ENCODE results near the gene FUBP3. TPM values are rescaled to one million over a fixed set of nuclear protein-coding genes. Genes with fewer than 3 reads are reported as not detected.

The FUBP3 gene
- total RNA-seq, 1 experiment from 2014 or later, result 73.7 TPM

DNA sequence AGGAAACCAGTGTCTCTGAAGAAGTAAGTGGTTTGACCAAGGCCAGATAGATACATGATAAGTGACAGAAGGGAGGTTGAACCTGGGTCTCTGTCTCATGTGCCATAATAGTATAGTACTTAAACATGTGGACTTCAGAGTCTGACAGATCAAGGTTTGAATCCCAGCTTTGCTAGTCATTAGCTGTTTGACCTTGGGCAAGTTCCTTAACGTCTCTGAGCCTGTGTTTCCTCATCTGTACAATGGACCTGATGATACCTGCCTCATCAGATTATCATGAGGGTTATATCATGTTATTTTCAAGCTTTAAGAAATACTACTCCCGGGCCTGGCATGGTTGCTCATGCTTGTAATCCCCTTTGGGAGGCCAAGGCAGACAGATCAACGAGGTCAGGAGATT, 24.9 kb downstream of the FUBP3 start:
- intact Hi-C loops (cut with micrococcal nuclease), result no loop called here
- ATAC-seq (no peak), DNase-seq (ENCODE audit: low read depth, low spot score) (no peak)
- TF ChIP-seq CEBPB (IDR thresholded peaks at IDR 0.05; ENCODE audit: low read depth) (no peak), FOSL1 (IDR thresholded peaks at IDR 0.05; ENCODE audit: low read depth) (no peak), JUND (IDR thresholded peaks at IDR 0.05) (no peak), EGR1 (IDR thresholded peaks at IDR 0.05; ENCODE audit: low read depth) (no peak), POLR2A (IDR thresholded peaks at IDR 0.05; ENCODE audit: borderline replicate concordance, extremely low read depth, insufficient read depth, insufficient read length) (no peak), ZFX (IDR thresholded peaks at IDR 0.05) (no peak)
- TF ChIP-seq, protein P1, sequence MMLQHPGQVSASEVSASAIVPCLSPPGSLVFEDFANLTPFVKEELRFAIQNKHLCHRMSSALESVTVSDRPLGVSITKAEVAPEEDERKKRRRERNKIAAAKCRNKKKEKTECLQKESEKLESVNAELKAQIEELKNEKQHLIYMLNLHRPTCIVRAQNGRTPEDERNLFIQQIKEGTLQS (IDR thresholded peaks at IDR 0.05), result no peak
- Histone ChIP-seq H3K4me3 (replicated peaks in 1 of 2; ENCODE audit: low read depth in 1 of 2, low read length in 2 of 2) (no peak overlapping the region), H3K27me3 (ENCODE audit: insufficient read depth, low read length) (no peaks in the 10 kb centered on the region), H2AFZ (ENCODE audit: low read depth, low read length, poor library complexity, severe bottlenecking) (no peak overlapping the region), H3K4me1 (ENCODE audit: control insufficient read depth in 1 of 2, insufficient read depth in 2 of 2, low read length in 2 of 2) (no peaks in the 10 kb centered on the region), H3K9ac (ENCODE audit: low read length) (no peak overlapping the region), H3K27ac (ENCODE audit: low read depth, low read length) (no peak overlapping the region), H3K36me3 (ENCODE audit: control insufficient read depth in 1 of 2, insufficient read depth in 2 of 2, low read length in 2 of 2) (peaks cover 11 to 40% of the 10 kb centered on the region in 2 experiments; a peak in 2 of 4 replicates), H3K9me2 (ENCODE audit: insufficient read depth) (no peaks in the 10 kb centered on the region), H4K20me1 (ENCODE audit: insufficient read depth) (no peaks in the 10 kb centered on the region), H3K4me2 (ENCODE audit: low read length) (no peak overlapping the region), H3K9me3 (ENCODE audit: control insufficient read depth in 1 of 2, insufficient read depth in 1 of 2, low read depth in 1 of 2, low read length in 2 of 2) (no peaks in the 10 kb centered on the region), H3K79me2 (ENCODE audit: insufficient read depth, low read length) (peaks cover 47% of the 10 kb centered on the region)
- BruUV-seq (replicated peaks), result no TSS peak
- ChIA-PET POLR2A (interaction anchor here (1.7 kb wide), 1 partner anchor 11 kb away, joined by 3 read pairs; no protein-coding TSS in a partner anchor), RAD21 (ENCODE audit: low non-redundant PET in 1 of 2, low total read pairs in 2 of 2, uncharacterized antibody in 2 of 2, unreplicated experiment in 2 of 2) (no interaction called here), CTCF (no interaction called here)

DNA sequence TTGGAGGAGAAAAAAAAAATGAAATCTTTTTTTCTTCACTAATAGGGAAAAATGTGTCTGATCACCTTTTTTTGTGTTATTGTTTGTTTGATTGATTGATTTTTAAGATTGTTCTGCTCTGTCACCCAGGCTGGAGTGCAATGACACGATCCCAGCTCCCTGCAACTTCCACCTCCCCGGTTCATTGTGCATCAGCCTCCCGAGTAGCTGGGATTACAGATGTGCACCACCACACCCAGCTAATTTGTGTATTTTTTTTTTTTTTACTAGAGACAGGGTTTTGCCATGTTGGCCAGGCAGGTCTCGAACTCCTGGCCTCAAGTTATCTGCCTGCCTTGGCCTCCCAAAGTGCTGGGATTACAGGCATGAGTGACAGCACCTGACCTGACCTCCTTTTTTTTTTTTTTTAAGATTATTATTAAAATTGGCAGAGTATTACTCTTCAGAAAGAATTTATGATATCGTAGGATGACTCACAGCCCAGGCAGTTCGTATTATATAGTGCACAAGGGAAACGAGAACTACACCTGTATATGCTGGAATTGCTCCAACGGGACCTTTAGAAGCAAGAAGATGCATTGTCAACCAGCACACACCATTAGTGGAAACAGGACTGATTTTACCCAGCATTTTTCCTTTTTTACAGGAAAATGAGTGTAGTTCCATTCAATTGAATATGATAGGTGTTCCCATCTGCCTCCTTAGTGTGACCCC, 27.7 kb downstream of the FUBP3 start:
- peaks cover 9 to 23% of the 10 kb centered on the region in 2 experiments; a peak in 2 of 4 replicates for H3K36me3 ChIP-seq (ENCODE audit: control insufficient read depth in 1 of 2, insufficient read depth in 2 of 2, low read length in 2 of 2)
- H3K4me1 ChIP-seq (ENCODE audit: control insufficient read depth in 1 of 2, insufficient read depth in 2 of 2, low read length in 2 of 2), result no peaks in the 10 kb centered on the region
- H3K4me2 ChIP-seq (ENCODE audit: low read length), result no peak overlapping the region
- POLR2A ChIA-PET, result no interaction called here
- intact Hi-C loops (cut with micrococcal nuclease), result no loop called here
- H3K79me2 ChIP-seq (ENCODE audit: insufficient read depth, low read length), result peaks cover 57% of the 10 kb centered on the region
- RAD21 ChIA-PET (ENCODE audit: low non-redundant PET in 1 of 2, low total read pairs in 2 of 2, uncharacterized antibody in 2 of 2, unreplicated experiment in 2 of 2), result no interaction called here
- H3K9me2 ChIP-seq (ENCODE audit: insufficient read depth), result no peaks in the 10 kb centered on the region
- H4K20me1 ChIP-seq (ENCODE audit: insufficient read depth), result no peaks in the 10 kb centered on the region
- H3K27me3 ChIP-seq (ENCODE audit: insufficient read depth, low read length), result no peaks in the 10 kb centered on the region
- no peak for ATAC-seq
- no peak for DNase-seq (ENCODE audit: low read depth, low spot score)
- H2AFZ ChIP-seq (ENCODE audit: low read depth, low read length, poor library complexity, severe bottlenecking), result no peak overlapping the region
- BruUV-seq (replicated peaks), result no TSS peak
- no peak overlapping the region for H3K4me3 ChIP-seq (replicated peaks in 1 of 2; ENCODE audit: low read depth in 1 of 2, low read length in 2 of 2)
- H3K9me3 ChIP-seq (ENCODE audit: control insufficient read depth in 1 of 2, insufficient read depth in 1 of 2, low read depth in 1 of 2, low read length in 2 of 2), result no peaks in the 10 kb centered on the region
- CTCF ChIA-PET, result no interaction called here
- H3K27ac ChIP-seq (ENCODE audit: low read depth, low read length), result no peak overlapping the region
- no peak overlapping the region for H3K9ac ChIP-seq (ENCODE audit: low read length)
- no peak for TF ChIP-seq ZFX (IDR thresholded peaks at IDR 0.05)
- TF ChIP-seq POLR2AphosphoS5 (IDR thresholded peaks at IDR 0.05; ENCODE audit: low read depth, low read length), result no peak
- no peak for TF ChIP-seq ZNF274 (IDR thresholded peaks at IDR 0.05; ENCODE audit: low read depth, low read length)
- TF ChIP-seq SP1 (IDR thresholded peaks at IDR 0.05; ENCODE audit: low read depth), result no peak
- TF ChIP-seq, protein P2, sequence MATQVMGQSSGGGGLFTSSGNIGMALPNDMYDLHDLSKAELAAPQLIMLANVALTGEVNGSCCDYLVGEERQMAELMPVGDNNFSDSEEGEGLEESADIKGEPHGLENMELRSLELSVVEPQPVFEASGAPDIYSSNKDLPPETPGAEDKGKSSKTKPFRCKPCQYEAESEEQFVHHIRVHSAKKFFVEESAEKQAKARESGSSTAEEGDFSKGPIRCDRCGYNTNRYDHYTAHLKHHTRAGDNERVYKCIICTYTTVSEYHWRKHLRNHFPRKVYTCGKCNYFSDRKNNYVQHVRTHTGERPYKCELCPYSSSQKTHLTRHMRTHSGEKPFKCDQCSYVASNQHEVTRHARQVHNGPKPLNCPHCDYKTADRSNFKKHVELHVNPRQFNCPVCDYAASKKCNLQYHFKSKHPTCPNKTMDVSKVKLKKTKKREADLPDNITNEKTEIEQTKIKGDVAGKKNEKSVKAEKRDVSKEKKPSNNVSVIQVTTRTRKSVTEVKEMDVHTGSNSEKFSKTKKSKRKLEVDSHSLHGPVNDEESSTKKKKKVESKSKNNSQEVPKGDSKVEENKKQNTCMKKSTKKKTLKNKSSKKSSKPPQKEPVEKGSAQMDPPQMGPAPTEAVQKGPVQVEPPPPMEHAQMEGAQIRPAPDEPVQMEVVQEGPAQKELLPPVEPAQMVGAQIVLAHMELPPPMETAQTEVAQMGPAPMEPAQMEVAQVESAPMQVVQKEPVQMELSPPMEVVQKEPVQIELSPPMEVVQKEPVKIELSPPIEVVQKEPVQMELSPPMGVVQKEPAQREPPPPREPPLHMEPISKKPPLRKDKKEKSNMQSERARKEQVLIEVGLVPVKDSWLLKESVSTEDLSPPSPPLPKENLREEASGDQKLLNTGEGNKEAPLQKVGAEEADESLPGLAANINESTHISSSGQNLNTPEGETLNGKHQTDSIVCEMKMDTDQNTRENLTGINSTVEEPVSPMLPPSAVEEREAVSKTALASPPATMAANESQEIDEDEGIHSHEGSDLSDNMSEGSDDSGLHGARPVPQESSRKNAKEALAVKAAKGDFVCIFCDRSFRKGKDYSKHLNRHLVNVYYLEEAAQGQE (IDR thresholded peaks at IDR 0.05; ENCODE audit: low read depth), result no peak
- no peak for TF ChIP-seq YY1 (IDR thresholded peaks at IDR 0.05; ENCODE audit: extremely low read depth, insufficient replicate concordance, low read depth, low read length)
- no peak for TF ChIP-seq EZH2 (IDR thresholded peaks at IDR 0.05)
- no peak for TF ChIP-seq SIN3A (IDR thresholded peaks at IDR 0.05; ENCODE audit: low read depth)
- no peak for TF ChIP-seq JUND (IDR thresholded peaks at IDR 0.05)
- TF ChIP-seq TCF7L2 (IDR thresholded peaks at IDR 0.05; ENCODE audit: borderline replicate concordance, extremely low read depth, insufficient read depth, insufficient read length), result no peak
- no peak for TF ChIP-seq CEBPB (IDR thresholded peaks at IDR 0.05; ENCODE audit: low read depth)
- TF ChIP-seq EGR1 (IDR thresholded peaks at IDR 0.05; ENCODE audit: low read depth), result no peak
- no peak for TF ChIP-seq RAD21 (IDR thresholded peaks at IDR 0.05; ENCODE audit: low read depth)
- TF ChIP-seq POLR2A (IDR thresholded peaks at IDR 0.05; ENCODE audit: borderline replicate concordance, extremely low read depth, insufficient read depth, insufficient read length), result no peak
- no peak for TF ChIP-seq EZH2phosphoT487 (IDR thresholded peaks at IDR 0.05; ENCODE audit: borderline replicate concordance)

Measured in HCT116 (cell line).